Tibial nerve (tissue), 4 donors: Measurements from ENCODE around the gene GDF7. TPM values are rescaled to one million over a fixed set of nuclear protein-coding genes. Genes with fewer than 3 reads are reported as not detected.
A peak's percentile ranks its signal among the peaks of the same experiment; 100 is the strongest.

Experiments used
- DNase-seq, 2 donors: peaks; one replicate each; pipeline ENCODE4 v3.0.0-alpha.2; 2019; ENCODE audit warnings: low spot score in 2 of 2
- H3K27ac ChIP-seq, 4 donors: fragments of 200-600 bp; sonication (generic) in 3 of 4; one replicate each; pipeline ENCODE4 v1.5.1; 2017 to 2019; ENCODE audit warnings: mild to moderate bottlenecking in 1 of 4
- H3K27me3 ChIP-seq, 2 donors: fragments of 200-600 bp; sonication (generic) in 1 of 2; one replicate each; pipeline versions ENCODE4 v1.5.1 to v1.6.0; 2017 to 2019
- H3K36me3 ChIP-seq, 3 donors: fragments of 200-600 bp; sonication (generic); one replicate each; pipeline ENCODE4 v1.5.1; 2018 to 2019
- H3K4me1 ChIP-seq, 4 donors: fragments of 200-600 bp; sonication (generic) in 3 of 4; one replicate each; pipeline ENCODE4 v1.5.1; 2017 to 2019
- H3K4me3 ChIP-seq, 4 donors: fragments of 200-600 bp; sonication (generic) in 3 of 4; one replicate each; pipeline ENCODE4 v1.5.1; 2017 to 2019; ENCODE audit warnings: mild to moderate bottlenecking in 1 of 4, moderate library complexity in 1 of 4
- H3K9me3 ChIP-seq, 4 donors: fragments of 200-600 bp; sonication (generic) in 3 of 4; one replicate each; pipeline ENCODE4 v1.5.1; 2017 to 2019
- EP300 ChIP-seq, 2 donors: sonication (generic); formaldehyde crosslinking; IDR thresholded peaks; one replicate each; pipeline ENCODE4 v1.6.1; 2017; ENCODE audit warnings: antibody characterized with exemption in 2 of 2, mild to moderate bottlenecking in 1 of 2
- POLR2A ChIP-seq, 2 donors: fragments of 450-650 bp; IDR thresholded peaks; one replicate each; pipeline ENCODE4 v1.6.1; 2017; ENCODE audit warnings: antibody characterized with exemption in 2 of 2, mild to moderate bottlenecking in 2 of 2, moderate library complexity in 2 of 2
- WGBS, 2 donors: methylation state at CpG; one replicate each; pipeline ENCODE4 v1.1.5; 2018; 5-methylcytosine and 5-hydroxymethylcytosine counted together
- total RNA-seq, 4 donors: library from RNA; depleted of rRNA; stranded (reverse); fragments of >200 nt; gene quantifications; one replicate each; pipeline ENCODE4 v1.1.0, GENCODE V29; 2016
- TF ChIP-seq, protein P1 (sequence below), 5 experiments: fragments of 200-600 bp in 3 of 5; fragments of 450-650 bp in 2 of 5; sonication (generic) in 3 of 5; IDR thresholded peaks; one replicate each; pipeline ENCODE4 v1.5.1; 2016 to 2019; ENCODE audit warnings: antibody characterized with exemption in 5 of 5, mild to moderate bottlenecking in 3 of 5, moderate library complexity in 2 of 5

GDF7 gene
- total RNA-seq, 4 donors from 2014 or later = 6.3 to 20.0 (median 16.6) TPM

GRCh38 chr2:20622296-20622686 lies 44.7 kb upstream of the GDF7 start:
- DNase-seq = no peak
- H3K27ac ChIP-seq = peak overlapping the region in 1 of 4 donors; percentile 97
- H3K4me1 ChIP-seq = peaks cover 3 to 61% (median 37%) of the 10 kb centered on the region in 4 donors
- TF ChIP-seq, protein P1, sequence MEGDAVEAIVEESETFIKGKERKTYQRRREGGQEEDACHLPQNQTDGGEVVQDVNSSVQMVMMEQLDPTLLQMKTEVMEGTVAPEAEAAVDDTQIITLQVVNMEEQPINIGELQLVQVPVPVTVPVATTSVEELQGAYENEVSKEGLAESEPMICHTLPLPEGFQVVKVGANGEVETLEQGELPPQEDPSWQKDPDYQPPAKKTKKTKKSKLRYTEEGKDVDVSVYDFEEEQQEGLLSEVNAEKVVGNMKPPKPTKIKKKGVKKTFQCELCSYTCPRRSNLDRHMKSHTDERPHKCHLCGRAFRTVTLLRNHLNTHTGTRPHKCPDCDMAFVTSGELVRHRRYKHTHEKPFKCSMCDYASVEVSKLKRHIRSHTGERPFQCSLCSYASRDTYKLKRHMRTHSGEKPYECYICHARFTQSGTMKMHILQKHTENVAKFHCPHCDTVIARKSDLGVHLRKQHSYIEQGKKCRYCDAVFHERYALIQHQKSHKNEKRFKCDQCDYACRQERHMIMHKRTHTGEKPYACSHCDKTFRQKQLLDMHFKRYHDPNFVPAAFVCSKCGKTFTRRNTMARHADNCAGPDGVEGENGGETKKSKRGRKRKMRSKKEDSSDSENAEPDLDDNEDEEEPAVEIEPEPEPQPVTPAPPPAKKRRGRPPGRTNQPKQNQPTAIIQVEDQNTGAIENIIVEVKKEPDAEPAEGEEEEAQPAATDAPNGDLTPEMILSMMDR (IDR thresholded peaks at IDR 0.05) = no peak
- no peak for TF ChIP-seq EP300 (IDR thresholded peaks at IDR 0.05)
- TF ChIP-seq POLR2A (IDR thresholded peaks at IDR 0.05) = no peak
- H3K4me3 ChIP-seq = no peak overlapping the region
- no peaks in the 10 kb centered on the region for H3K9me3 ChIP-seq
- WGBS, 2 donors = 85 to 91% methylated on average over 11 of the region's 11 CpGs
- H3K36me3 ChIP-seq = peaks cover 0 to 49% (median 11%) of the 10 kb centered on the region in 3 donors
- no peaks in the 10 kb centered on the region for H3K27me3 ChIP-seq

DNA sequence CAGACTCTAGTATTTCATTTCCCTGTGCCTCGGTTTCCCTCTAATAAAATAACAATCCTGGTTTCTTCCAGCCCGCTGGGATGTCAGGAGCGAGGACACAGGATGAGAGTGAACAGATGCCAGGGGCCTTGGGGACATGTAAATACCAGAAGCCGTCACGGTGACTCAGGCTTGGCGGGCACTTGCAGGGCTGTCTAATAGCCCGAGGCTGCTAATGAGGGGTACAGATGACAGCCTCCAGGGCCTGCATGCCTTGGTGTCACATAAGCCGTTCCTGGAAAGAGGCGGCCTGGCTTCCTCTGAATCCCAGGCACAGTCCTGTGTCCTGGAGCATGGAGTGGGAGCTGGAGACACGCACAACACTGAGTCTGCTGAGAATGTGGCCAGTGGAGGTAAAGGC lies 44.2 kb upstream of the GDF7 start:
- no peaks in the 10 kb centered on the region for H3K9me3 ChIP-seq
- 78% methylated on average over 10 of the region's 10 CpGs for WGBS, 2 donors
- H3K27ac ChIP-seq = peak overlapping the region in 1 of 4 donors; percentile 30
- H3K36me3 ChIP-seq = peaks cover 0 to 49% (median 11%) of the 10 kb centered on the region in 3 donors
- H3K4me1 ChIP-seq = peaks cover 0 to 61% (median 36%) of the 10 kb centered on the region in 4 donors
- TF ChIP-seq, protein P1 (IDR thresholded peaks at IDR 0.05) = no peak
- no peak for TF ChIP-seq EP300 (IDR thresholded peaks at IDR 0.05)
- no peak overlapping the region for H3K4me3 ChIP-seq
- DNase-seq = no peak
- H3K27me3 ChIP-seq = no peaks in the 10 kb centered on the region

DNA sequence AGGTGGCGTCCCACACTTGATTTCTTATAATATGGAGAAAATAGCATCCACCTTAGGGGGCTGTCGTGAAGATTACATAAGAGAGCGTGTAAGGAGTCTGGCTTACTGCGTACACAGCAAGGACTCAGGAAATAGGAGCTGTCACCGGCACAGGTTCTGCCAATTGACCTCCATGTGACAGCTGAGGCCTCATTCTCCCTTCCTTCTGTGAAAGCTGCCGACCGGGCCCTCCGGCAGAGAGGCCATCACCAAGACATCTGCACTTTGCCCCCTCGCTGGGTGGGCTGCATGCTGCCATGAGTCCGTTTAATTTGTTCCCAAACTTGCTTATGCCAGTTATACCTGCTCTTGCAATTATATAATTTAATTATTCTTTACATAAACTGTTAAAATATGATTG lies 43.7 kb upstream of the GDF7 start:
- no peak for DNase-seq
- 74 to 84% methylated on average over 10 of the region's 10 CpGs for WGBS, 2 donors
- peak overlapping the region in 1 of 4 donors; percentile 30 for H3K27ac ChIP-seq
- no peaks in the 10 kb centered on the region for H3K27me3 ChIP-seq
- peaks cover 0 to 58% (median 32%) of the 10 kb centered on the region in 4 donors for H3K4me1 ChIP-seq
- TF ChIP-seq POLR2A (IDR thresholded peaks at IDR 0.05) (no peak), EP300 (IDR thresholded peaks at IDR 0.05) (no peak)
- TF ChIP-seq, protein P1 (IDR thresholded peaks at IDR 0.05) = no peak
- H3K4me3 ChIP-seq = no peak overlapping the region
- peaks cover 0 to 49% (median 11%) of the 10 kb centered on the region in 3 donors for H3K36me3 ChIP-seq
- H3K9me3 ChIP-seq = no peaks in the 10 kb centered on the region

DNA sequence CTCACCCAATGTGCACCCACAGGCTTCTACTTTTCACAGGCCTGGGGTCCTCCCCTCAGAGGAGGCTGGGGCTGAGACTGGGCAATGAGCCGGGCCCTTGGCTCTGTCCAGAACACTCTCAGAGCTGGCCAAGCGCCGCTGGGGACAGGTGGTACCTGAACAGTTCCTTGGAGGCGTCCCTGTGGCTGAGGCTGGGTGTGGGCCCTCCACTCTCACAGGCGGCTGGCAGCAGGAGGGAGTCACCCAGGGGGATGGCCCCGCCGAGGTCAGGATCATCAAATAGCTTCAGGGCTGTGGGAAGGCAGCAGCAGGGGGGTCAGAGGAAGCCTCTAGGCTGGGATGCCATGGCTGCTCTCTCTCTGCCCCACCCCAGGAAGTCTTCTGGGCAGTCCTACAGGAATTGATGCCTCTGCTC lies 43.2 kb upstream of the GDF7 start:
- Histone ChIP-seq H3K36me3 (peaks cover 0 to 49% (median 11%) of the 10 kb centered on the region in 3 donors), H3K4me3 (no peak overlapping the region), H3K9me3 (no peaks in the 10 kb centered on the region), H3K27me3 (no peaks in the 10 kb centered on the region), H3K27ac (peak overlapping the region in 1 of 4 donors; percentile 78), H3K4me1 (peaks cover 0 to 53% (median 27%) of the 10 kb centered on the region in 4 donors)
- TF ChIP-seq, protein P1 (IDR thresholded peaks at IDR 0.05) = no peak
- TF ChIP-seq EP300 (IDR thresholded peaks at IDR 0.05) = no peak
- TF ChIP-seq POLR2A (IDR thresholded peaks at IDR 0.05) = no peak
- DNase-seq = no peak
- WGBS, 2 donors = 79 to 89% methylated on average over 4 to 7 of the region's 7 CpGs

GRCh38 chr2:20624156-20624883 lies 42.6 kb upstream of the GDF7 start:
- H3K4me3 ChIP-seq = no peak overlapping the region
- H3K36me3 ChIP-seq = peaks cover 0 to 52% (median 11%) of the 10 kb centered on the region in 3 donors
- H3K4me1 ChIP-seq = peaks cover 0 to 48% (median 21%) of the 10 kb centered on the region in 4 donors
- peak overlapping the region in 2 of 4 donors; percentile 42 to 78 for H3K27ac ChIP-seq
- no peaks in the 10 kb centered on the region for H3K9me3 ChIP-seq
- H3K27me3 ChIP-seq = no peaks in the 10 kb centered on the region
- DNase-seq = no peak
- WGBS, 2 donors = 92 to 93% methylated on average over 20 of the region's 20 CpGs
- TF ChIP-seq EP300 (IDR thresholded peaks at IDR 0.05) (no peak), POLR2A (IDR thresholded peaks at IDR 0.05) (no peak)
- TF ChIP-seq, protein P1 (IDR thresholded peaks at IDR 0.05) = no peak
